ENCODE results near the gene TREML2. TPM values are rescaled to one million over a fixed set of nuclear protein-coding genes. Genes with fewer than 3 reads are reported as not detected.

TREML2 gene
- total RNA-seq, 1 experiment from 2014 or later: not detected

DNA sequence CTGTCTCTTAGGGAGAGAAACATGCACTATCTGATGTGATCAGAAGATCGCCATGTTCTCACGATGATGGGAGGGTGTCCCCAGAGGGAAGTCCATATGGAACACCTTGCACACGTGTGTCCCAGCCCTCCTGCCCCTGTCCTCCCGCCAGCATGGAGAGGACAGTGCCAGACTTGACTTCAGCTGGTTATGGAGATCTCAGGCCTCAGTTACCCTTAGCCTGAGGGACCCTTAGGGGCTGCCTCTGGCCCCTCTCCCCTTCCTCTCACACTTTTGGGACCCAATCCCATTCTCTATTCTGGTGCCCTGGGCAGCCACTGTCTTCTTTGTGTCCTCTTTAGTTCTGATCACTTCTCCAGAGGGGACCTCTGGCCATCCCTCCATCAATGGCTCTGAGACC is 28.8 kb upstream of the TREML2 start (continued):
- TF ChIP-seq, protein P1, sequence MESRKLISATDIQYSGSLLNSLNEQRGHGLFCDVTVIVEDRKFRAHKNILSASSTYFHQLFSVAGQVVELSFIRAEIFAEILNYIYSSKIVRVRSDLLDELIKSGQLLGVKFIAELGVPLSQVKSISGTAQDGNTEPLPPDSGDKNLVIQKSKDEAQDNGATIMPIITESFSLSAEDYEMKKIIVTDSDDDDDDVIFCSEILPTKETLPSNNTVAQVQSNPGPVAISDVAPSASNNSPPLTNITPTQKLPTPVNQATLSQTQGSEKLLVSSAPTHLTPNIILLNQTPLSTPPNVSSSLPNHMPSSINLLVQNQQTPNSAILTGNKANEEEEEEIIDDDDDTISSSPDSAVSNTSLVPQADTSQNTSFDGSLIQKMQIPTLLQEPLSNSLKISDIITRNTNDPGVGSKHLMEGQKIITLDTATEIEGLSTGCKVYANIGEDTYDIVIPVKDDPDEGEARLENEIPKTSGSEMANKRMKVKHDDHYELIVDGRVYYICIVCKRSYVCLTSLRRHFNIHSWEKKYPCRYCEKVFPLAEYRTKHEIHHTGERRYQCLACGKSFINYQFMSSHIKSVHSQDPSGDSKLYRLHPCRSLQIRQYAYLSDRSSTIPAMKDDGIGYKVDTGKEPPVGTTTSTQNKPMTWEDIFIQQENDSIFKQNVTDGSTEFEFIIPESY (IDR thresholded peaks at IDR 0.05; ENCODE audit: extremely low read depth, insufficient replicate concordance, low read length): no peak
- no peak for TF ChIP-seq YY1 (IDR thresholded peaks at IDR 0.05; ENCODE audit: extremely low read depth, insufficient replicate concordance, low read depth, low read length)

DNA sequence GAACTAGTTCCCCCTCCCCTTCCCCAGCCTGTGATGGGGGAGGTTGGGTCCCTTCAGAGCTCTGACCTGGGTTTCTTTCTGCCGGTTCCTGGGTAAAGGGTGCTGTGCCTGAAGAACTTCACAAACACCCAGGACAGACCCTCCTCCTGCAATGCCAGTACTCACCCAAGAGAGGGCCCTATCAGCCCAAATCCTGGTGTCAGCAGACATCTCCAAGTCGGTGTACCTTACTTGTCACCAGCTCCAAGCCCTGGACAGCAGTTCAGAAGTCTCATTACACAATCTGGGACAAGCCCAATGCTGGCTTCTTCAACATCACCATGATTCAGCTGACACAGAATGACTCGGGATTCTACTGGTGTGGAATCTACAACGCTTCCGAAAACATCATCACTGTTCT is 27.7 kb upstream of the TREML2 start:
- ATAC-seq: peak; percentile 78
- CTCF ChIA-PET: no interaction called here
- no peak overlapping the region for H2AFZ ChIP-seq (ENCODE audit: low read depth, low read length, poor library complexity, severe bottlenecking)
- no peaks in the 10 kb centered on the region for H3K4me1 ChIP-seq (ENCODE audit: control insufficient read depth in 1 of 2, insufficient read depth in 2 of 2, low read length in 2 of 2)
- H3K4me2 ChIP-seq (ENCODE audit: low read length): no peak overlapping the region
- RAD21 ChIA-PET (ENCODE audit: low non-redundant PET in 1 of 2, low total read pairs in 2 of 2, uncharacterized antibody in 2 of 2, unreplicated experiment in 2 of 2): no interaction called here
- DNase-seq (ENCODE audit: low read depth, low spot score): no peak
- no TSS peak for BruUV-seq (replicated peaks)
- H3K27ac ChIP-seq (ENCODE audit: low read depth, low read length): no peak overlapping the region
- H3K79me2 ChIP-seq (ENCODE audit: insufficient read depth, low read length): no peaks in the 10 kb centered on the region
- H3K9ac ChIP-seq (ENCODE audit: low read length): no peak overlapping the region
- peaks cover 47% of the 10 kb centered on the region for H3K27me3 ChIP-seq (ENCODE audit: insufficient read depth, low read length)
- no peaks in the 10 kb centered on the region for H3K9me2 ChIP-seq (ENCODE audit: insufficient read depth)
- H3K9me3 ChIP-seq (ENCODE audit: control insufficient read depth in 1 of 2, insufficient read depth in 1 of 2, low read depth in 1 of 2, low read length in 2 of 2): no peaks in the 10 kb centered on the region
- no peak overlapping the region for H3K4me3 ChIP-seq (replicated peaks in 1 of 2; ENCODE audit: low read depth in 1 of 2, low read length in 2 of 2)
- POLR2A ChIA-PET: no interaction called here
- no peak for TF ChIP-seq POLR2AphosphoS5 (IDR thresholded peaks at IDR 0.05; ENCODE audit: low read depth, low read length)
- peak; percentile 26; the same call in 1 of the 2 replicates for TF ChIP-seq RAD21 (IDR thresholded peaks at IDR 0.05; ENCODE audit: low read depth)
- peak in 2 of 3 experiments; percentile 25 to 30; a peak in 3 of 6 replicates for TF ChIP-seq CTCF (IDR thresholded peaks at IDR 0.05 in 2 of 3, conservative IDR thresholded peaks at IDR 0.05 in 1 of 3; ENCODE audit: borderline replicate concordance in 1 of 3, insufficient read depth in 1 of 3, low read depth in 2 of 3, low read length in 2 of 3)
- no peaks in the 10 kb centered on the region for H3K36me3 ChIP-seq (ENCODE audit: control insufficient read depth in 1 of 2, insufficient read depth in 2 of 2, low read length in 2 of 2)
- intact Hi-C loops (cut with micrococcal nuclease): no loop called here
- H4K20me1 ChIP-seq (ENCODE audit: insufficient read depth): no peaks in the 10 kb centered on the region
